Measurements from ENCODE around the gene SORD. TPM values are rescaled to one million over a fixed set of nuclear protein-coding genes. Genes with fewer than 3 reads are reported as not detected.

SORD gene
- total RNA-seq (2022; extraction: Qiagen RNA extraction; ENCODE audit: low read depth) = 33.9 to 39.3 TPM (median 36.9 TPM) in 5 replicates

DNA sequence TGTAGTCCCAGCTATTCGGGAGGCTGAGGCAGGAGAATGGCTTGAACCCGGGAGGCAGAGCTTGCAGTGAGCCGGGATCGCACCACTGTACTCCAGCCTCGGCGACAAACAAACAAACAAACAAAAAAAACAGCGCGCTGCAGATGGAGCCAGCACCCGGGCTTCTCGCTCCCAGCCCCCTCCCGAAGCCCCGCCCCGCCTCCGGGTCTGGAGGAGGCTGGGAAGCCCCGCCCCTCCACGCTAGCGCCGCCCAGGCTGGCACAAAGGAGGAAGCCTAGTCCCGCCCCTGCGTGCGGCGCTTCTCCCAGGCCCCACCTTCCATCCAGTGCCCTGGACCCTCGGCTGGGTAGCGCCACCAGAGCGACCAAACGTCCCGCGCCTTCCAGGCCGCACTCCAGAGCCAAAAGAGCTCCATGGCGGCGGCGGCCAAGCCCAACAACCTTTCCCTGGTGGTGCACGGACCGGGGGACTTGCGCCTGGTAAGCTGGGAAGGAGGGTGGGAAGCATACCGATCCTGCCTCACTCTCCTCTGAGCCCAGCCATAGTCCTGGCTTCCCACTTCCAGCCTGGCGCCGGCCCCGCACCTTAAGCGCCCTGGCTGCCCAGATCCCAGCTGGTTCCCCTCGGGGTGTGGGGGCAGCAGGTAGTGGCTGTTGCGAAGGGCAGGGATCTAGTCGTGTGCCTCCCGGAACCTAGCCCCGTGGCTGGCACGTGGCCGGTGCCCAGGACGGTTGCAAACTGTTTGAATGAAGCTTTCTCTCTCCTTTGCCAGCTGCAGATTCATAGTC, at the start of gene SORD:
Gene SORD (plus strand): TSS at position 325 of the 788 bp plus-strand sequence. CDS start 89 bp downstream, at position 414.

DNA sequence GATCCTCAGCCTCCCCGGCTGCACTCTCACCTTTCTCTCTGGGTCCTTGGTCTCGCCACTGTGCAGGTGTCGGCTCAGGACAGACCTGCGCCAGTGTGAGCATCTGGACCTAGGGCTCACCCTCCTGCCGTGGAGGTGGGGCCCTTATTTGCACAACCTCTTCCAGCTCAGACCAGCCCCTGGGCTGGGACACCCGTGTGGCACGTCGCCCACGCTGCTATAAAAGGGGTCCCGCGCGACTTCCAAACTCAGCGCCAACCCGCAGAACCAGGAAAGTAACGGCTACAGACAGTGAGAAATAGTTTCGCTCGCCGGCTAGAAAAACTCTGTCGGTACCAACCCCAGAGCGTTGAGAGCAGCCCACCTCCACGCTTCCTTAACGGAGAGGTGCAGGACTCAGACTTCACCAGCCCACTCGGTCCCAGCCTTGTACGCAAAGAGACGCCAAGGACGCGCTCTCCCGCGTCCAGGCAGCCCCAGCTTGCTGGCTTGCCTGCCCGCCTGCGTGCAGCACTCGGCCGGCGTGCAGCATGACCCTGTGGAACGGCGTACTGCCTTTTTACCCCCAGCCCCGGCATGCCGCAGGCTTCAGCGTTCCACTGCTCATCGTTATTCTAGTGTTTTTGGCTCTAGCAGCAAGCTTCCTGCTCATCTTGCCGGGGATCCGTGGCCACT, 91.2 kb downstream of the SORD start, which contains the start of the genes DUOX2 and DUOXA2:
Gene DUOX2 (minus strand): TSS at position 97 of the 675 bp plus-strand sequence. CDS start 761 bp downstream, outside the sequence.
Gene DUOXA2 (plus strand): TSS at position 251 of the 675 bp plus-strand sequence. CDS start 280 bp downstream, at position 531.

Other genes starting within 250 kb of the SORD start
- not detected in 5 replicates for gene TERB2, start 66.5 kb upstream of the SORD start, total RNA-seq (2022; extraction: Qiagen RNA extraction; ENCODE audit: low read depth)
- 0.01 to 0.09 TPM (median 0.04 TPM) in 5 replicates for gene DUOX2, start 91.0 kb downstream of the SORD start, total RNA-seq (2022; extraction: Qiagen RNA extraction; ENCODE audit: low read depth)
- not detected in 5 replicates for gene DUOXA2, start 91.1 kb downstream of the SORD start, total RNA-seq (2022; extraction: Qiagen RNA extraction; ENCODE audit: low read depth)
- gene DUOXA1, start 106.7 kb downstream of the SORD start, total RNA-seq (2022; extraction: Qiagen RNA extraction; ENCODE audit: low read depth) = 0.08 to 0.18 TPM (median 0.17 TPM) in 5 replicates
- not detected in 5 replicates for gene DUOX1, start 106.8 kb downstream of the SORD start, total RNA-seq (2022; extraction: Qiagen RNA extraction; ENCODE audit: low read depth)
- gene SHF, start 164.8 kb downstream of the SORD start, total RNA-seq (2022; extraction: Qiagen RNA extraction; ENCODE audit: low read depth) = 0.62 to 1.0 TPM (median 0.83 TPM) in 5 replicates
- not detected in 5 replicates for gene SLC28A2, start 229.0 kb downstream of the SORD start, total RNA-seq (2022; extraction: Qiagen RNA extraction; ENCODE audit: low read depth)

Measured in A549 treated with DMSO at 1 μM for 4 hours (cell line).